Mammary epithelial cell (primary cell): ENCODE data around the gene COL5A1.

ENCODE experiments used
- EZH2 ChIP-seq: IDR thresholded peaks from 2 replicates; pipeline ENCODE4 v1.6.1; 2012; ENCODE audit warnings: low read length, inconsistent platforms, borderline replicate concordance
- TF ChIP-seq, protein P1 (sequence below), 2 donors: IDR thresholded peaks in 1 of 2; conservative IDR thresholded peaks in 1 of 2; 2 replicates each; pipeline ENCODE4 v1.5.1; 2011 to 2012; ENCODE audit warnings: inconsistent platforms in 2 of 2, low read length in 2 of 2, mild to moderate bottlenecking in 2 of 2, control low read depth in 1 of 2, low read depth in 1 of 2; ENCODE audit not compliant: insufficient read depth in 1 of 2; ENCODE audit errors: extremely low read depth in 1 of 2

DNA sequence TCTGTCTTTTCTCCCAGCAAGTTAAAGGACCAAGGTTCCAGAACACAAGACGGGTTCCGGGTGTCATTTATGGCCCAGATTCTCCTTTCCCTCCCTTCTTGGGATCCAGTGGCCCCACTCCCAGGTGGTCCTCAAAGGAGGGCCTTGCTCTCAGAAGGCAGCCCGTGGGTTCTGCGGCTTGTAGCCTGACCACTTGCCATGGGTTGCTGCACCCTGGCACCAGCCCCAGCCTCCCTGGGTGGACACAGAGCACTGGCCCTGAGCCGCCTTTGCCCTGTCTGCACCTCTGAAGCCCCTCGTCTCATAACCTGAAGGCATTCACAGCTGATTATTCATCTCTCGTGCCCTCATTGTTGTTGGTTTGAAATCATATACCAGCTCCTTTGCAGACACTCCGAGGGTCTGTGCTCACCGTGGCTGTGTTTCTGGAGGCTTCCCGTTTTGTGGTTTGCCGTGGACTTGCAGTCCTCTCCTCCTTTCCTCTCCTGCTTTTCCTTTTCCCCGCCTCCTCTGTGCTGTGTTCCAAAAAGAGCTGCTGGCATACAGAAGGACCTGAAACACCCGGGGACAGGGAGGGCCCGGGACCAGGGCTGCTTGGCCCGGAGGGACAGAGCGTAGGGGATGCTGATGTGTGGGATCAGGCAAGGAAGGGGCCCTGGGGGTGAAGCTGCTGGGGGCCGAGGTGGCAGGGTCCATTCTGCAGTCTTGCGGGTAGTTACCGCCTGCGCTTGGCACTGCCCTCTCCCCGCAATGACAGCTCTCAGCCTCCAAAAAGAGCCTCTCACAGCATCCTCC is 189.5 kb downstream of the COL5A1 start:
- TF ChIP-seq, protein P1, sequence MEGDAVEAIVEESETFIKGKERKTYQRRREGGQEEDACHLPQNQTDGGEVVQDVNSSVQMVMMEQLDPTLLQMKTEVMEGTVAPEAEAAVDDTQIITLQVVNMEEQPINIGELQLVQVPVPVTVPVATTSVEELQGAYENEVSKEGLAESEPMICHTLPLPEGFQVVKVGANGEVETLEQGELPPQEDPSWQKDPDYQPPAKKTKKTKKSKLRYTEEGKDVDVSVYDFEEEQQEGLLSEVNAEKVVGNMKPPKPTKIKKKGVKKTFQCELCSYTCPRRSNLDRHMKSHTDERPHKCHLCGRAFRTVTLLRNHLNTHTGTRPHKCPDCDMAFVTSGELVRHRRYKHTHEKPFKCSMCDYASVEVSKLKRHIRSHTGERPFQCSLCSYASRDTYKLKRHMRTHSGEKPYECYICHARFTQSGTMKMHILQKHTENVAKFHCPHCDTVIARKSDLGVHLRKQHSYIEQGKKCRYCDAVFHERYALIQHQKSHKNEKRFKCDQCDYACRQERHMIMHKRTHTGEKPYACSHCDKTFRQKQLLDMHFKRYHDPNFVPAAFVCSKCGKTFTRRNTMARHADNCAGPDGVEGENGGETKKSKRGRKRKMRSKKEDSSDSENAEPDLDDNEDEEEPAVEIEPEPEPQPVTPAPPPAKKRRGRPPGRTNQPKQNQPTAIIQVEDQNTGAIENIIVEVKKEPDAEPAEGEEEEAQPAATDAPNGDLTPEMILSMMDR (conservative IDR thresholded peaks at IDR 0.05 in 1 of 2, IDR thresholded peaks at IDR 0.05 in 1 of 2; ENCODE audit: extremely low read depth in 1 of 2, insufficient read depth in 1 of 2, low read depth in 1 of 2, low read length in 2 of 2) = no peak
- TF ChIP-seq EZH2 = no peak
